Right lobe of liver (tissue), 4 donors: ENCODE results near the gene TMED3.

ENCODE experiments used
- POLR2A ChIP-seq: fragments of 450-650 bp; IDR thresholded peaks from one replicate; pipeline ENCODE4 v1.6.1; 2017; ENCODE audit warnings: antibody characterized with exemption, mild to moderate bottlenecking
- TF ChIP-seq, protein P1 (sequence below), 4 donors: fragments of 200-600 bp in 3 of 4; fragments of 450-650 bp in 1 of 4; IDR thresholded peaks; one replicate each; pipeline versions ENCODE4 v1.5.1 to v1.8.0; 2016 to 2022; ENCODE audit warnings: antibody characterized with exemption in 4 of 4, mild to moderate bottlenecking in 2 of 4
- donor health status: DM: no; HTN: no; CAD: no.
- donor health status: DM: no; HTN: no; CAD: no.
- donor health status: DM: no; HTN: yes; CAD: no.

DNA sequence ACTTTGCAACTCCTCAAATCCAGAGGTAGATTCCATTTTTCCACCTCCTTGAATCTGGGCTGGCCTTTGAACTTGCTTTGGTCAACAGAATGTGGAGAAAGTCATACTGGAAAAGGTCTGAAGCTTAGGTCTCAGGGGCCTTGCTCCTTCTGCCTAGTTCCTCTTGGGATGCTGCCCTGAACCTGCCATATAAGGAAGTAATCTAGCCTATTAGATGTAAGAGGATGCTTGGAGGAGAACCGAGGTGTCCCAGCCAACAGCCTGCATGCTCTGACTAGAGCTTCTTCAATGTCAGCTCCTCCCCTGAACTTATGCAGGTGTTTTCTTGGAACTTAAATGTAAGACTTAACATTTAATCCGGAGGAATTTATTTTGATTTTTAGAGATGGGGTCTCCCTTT lies 2.0 kb upstream of the TMED3 start:
- no peak for TF ChIP-seq POLR2A
- TF ChIP-seq, protein P1, sequence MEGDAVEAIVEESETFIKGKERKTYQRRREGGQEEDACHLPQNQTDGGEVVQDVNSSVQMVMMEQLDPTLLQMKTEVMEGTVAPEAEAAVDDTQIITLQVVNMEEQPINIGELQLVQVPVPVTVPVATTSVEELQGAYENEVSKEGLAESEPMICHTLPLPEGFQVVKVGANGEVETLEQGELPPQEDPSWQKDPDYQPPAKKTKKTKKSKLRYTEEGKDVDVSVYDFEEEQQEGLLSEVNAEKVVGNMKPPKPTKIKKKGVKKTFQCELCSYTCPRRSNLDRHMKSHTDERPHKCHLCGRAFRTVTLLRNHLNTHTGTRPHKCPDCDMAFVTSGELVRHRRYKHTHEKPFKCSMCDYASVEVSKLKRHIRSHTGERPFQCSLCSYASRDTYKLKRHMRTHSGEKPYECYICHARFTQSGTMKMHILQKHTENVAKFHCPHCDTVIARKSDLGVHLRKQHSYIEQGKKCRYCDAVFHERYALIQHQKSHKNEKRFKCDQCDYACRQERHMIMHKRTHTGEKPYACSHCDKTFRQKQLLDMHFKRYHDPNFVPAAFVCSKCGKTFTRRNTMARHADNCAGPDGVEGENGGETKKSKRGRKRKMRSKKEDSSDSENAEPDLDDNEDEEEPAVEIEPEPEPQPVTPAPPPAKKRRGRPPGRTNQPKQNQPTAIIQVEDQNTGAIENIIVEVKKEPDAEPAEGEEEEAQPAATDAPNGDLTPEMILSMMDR (IDR thresholded peaks at IDR 0.05): no peak
